Fibroblast of lung (primary cell): Measurements from ENCODE around the gene EDNRB. TPM values are rescaled to one million over a fixed set of nuclear protein-coding genes. Genes with fewer than 3 reads are reported as not detected.

Source experiments
- DNase-seq, 2 donors: peaks; one replicate each; pipeline versions ENCODE4 v3.0.0 to v3.0.0-alpha.2; 2010; ENCODE audit warnings: low read depth in 2 of 2
- H2AFZ ChIP-seq: 2 replicates; pipeline ENCODE4 v1.5.1; 2012; ENCODE audit warnings: low read length, control low read depth, inconsistent platforms
- H3K27ac ChIP-seq: 2 replicates; pipeline ENCODE4 v1.5.1; 2011; ENCODE audit warnings: low read length, control low read depth; ENCODE audit not compliant: insufficient read depth
- H3K27me3 ChIP-seq: 2 replicates; pipeline ENCODE4 v1.5.1; 2011; ENCODE audit warnings: mild to moderate bottlenecking, low read length; ENCODE audit not compliant: control insufficient read depth, insufficient read depth
- H3K36me3 ChIP-seq: 2 replicates; pipeline ENCODE4 v1.5.1; 2011; ENCODE audit warnings: low read length; ENCODE audit not compliant: control insufficient read depth, insufficient read depth
- H3K4me1 ChIP-seq: 2 replicates; pipeline ENCODE4 v1.5.1; 2011; ENCODE audit warnings: low read length; ENCODE audit not compliant: control insufficient read depth, insufficient read depth; ENCODE audit errors: extremely low read depth
- H3K4me2 ChIP-seq: 2 replicates; pipeline ENCODE4 v1.5.1; 2011; ENCODE audit warnings: low read length, control low read depth; ENCODE audit not compliant: insufficient read depth; ENCODE audit errors: extremely low read depth
- H3K4me3 ChIP-seq, 4 experiments: fragments of 200-600 bp in 1 of 4; sonication (generic) in 1 of 4; replicated peaks in 1 of 4; 2 replicates each; pipeline ENCODE4 v1.5.1; 2011 to 2016; ENCODE audit warnings: low read length in 4 of 4, low read depth in 3 of 4, mild to moderate bottlenecking in 3 of 4, control low read depth in 2 of 4, inconsistent platforms in 1 of 4, mixed read lengths in 1 of 4; ENCODE audit not compliant: insufficient read depth in 1 of 4; ENCODE audit errors: control extremely low read depth in 1 of 4
- H3K79me2 ChIP-seq: 2 replicates; pipeline ENCODE4 v1.5.1; 2012; ENCODE audit warnings: mild to moderate bottlenecking, low read length, inconsistent platforms; ENCODE audit not compliant: control insufficient read depth, insufficient read depth
- H3K9ac ChIP-seq: 2 replicates; pipeline ENCODE4 v1.5.1; 2011; ENCODE audit warnings: mild to moderate bottlenecking, low read length, control low read depth; ENCODE audit not compliant: insufficient read depth
- H3K9me3 ChIP-seq: 2 replicates; pipeline ENCODE4 v1.5.1; 2012; ENCODE audit warnings: low read depth, low read length; ENCODE audit not compliant: control insufficient read depth, insufficient read depth
- H4K20me1 ChIP-seq: 2 replicates; pipeline ENCODE4 v1.5.1; 2011; ENCODE audit warnings: low read length; ENCODE audit not compliant: control insufficient read depth, insufficient read depth; ENCODE audit errors: extremely low read depth
- CTCF ChIP-seq, 2 donors: IDR thresholded peaks in 1 of 2; conservative IDR thresholded peaks in 1 of 2; 1 replicate in 1 of 2; 2 replicates in 1 of 2; pipeline ENCODE4 v1.5.1; 2011 to 2012; ENCODE audit warnings: low read length in 2 of 2, control low read depth in 1 of 2, inconsistent platforms in 1 of 2, low read depth in 1 of 2, mild to moderate bottlenecking in 1 of 2
- EZH2 ChIP-seq: IDR thresholded peaks from 2 replicates; pipeline ENCODE4 v1.5.1; 2012; ENCODE audit warnings: low read length, control low read depth, mild to moderate bottlenecking; ENCODE audit errors: missing control alignments
- polyA plus RNA-seq, 2 donors: library from polyadenylated mRNA; depleted of rRNA in 1 of 2; stranded (reverse) in 1 of 2; unstranded in 1 of 2; fragments of >200 nt; gene quantifications; 2 replicates each; pipeline ENCODE4 v1.2.1, GENCODE V29; 2011 to 2012; ENCODE audit warnings: missing spikeins in 1 of 2
- total RNA-seq: library from RNA; depleted of rRNA; stranded (reverse); fragments of >200 nt; gene quantifications from 2 replicates; pipeline ENCODE4 v1.2.1, GENCODE V29; 2014

EDNRB gene
- total and polyA plus RNA-seq, 2 donors (not counting 1 experiment from before 2014, with no cell fraction given): 0.99 to 1.1 TPM

- Histone ChIP-seq H3K36me3 (no peaks in the 10 kb centered on the region), H3K9me3 (no peaks in the 10 kb centered on the region), H3K27me3 (no peaks in the 10 kb centered on the region), H2AFZ (no peak overlapping the region), H3K4me3 (no peak overlapping the region), H3K4me1 (peaks cover 7% of the 10 kb centered on the region), H3K79me2 (no peaks in the 10 kb centered on the region), H4K20me1 (no peaks in the 10 kb centered on the region), H3K9ac (no peak overlapping the region), H3K4me2 (no peak overlapping the region), H3K27ac (no peak overlapping the region)
- no peak for TF ChIP-seq CTCF (conservative IDR thresholded peaks at IDR 0.05 in 1 of 2, IDR thresholded peaks at IDR 0.05 in 1 of 2; ENCODE audit: low read depth in 1 of 2, low read length in 2 of 2)
- no peak for TF ChIP-seq EZH2
- DNase-seq: no peak
Observed at GRCh38 chr13:77915686-77916085, 2.9 kb downstream of the EDNRB start.

GRCh38 chr13:77913003-77913402, 5.6 kb downstream of the EDNRB start:
- no peaks in the 10 kb centered on the region for H3K9me3 ChIP-seq
- peaks cover under 1% of the 10 kb centered on the region for H3K4me1 ChIP-seq
- H3K27me3 ChIP-seq: no peaks in the 10 kb centered on the region
- no peak overlapping the region for H3K4me3 ChIP-seq
- H3K36me3 ChIP-seq: no peaks in the 10 kb centered on the region
- H3K9ac ChIP-seq: no peak overlapping the region
- TF ChIP-seq EZH2 (no peak), CTCF (conservative IDR thresholded peaks at IDR 0.05 in 1 of 2, IDR thresholded peaks at IDR 0.05 in 1 of 2; ENCODE audit: low read depth in 1 of 2, low read length in 2 of 2) (no peak)
- H4K20me1 ChIP-seq: no peaks in the 10 kb centered on the region
- no peaks in the 10 kb centered on the region for H3K79me2 ChIP-seq
- DNase-seq: no peak
- no peak overlapping the region for H2AFZ ChIP-seq
- H3K27ac ChIP-seq: no peak overlapping the region
- H3K4me2 ChIP-seq: no peak overlapping the region

- no peak overlapping the region for H2AFZ ChIP-seq
- TF ChIP-seq EZH2 (no peak), CTCF (conservative IDR thresholded peaks at IDR 0.05 in 1 of 2, IDR thresholded peaks at IDR 0.05 in 1 of 2; ENCODE audit: low read depth in 1 of 2, low read length in 2 of 2) (no peak)
Observed at GRCh38 chr13:77911751-77912150, 6.9 kb downstream of the EDNRB start.

More at GRCh38 chr13:77911751-77912150, 6.9 kb downstream of the EDNRB start:
- H3K4me1 ChIP-seq: no peaks in the 10 kb centered on the region
- H3K79me2 ChIP-seq: no peaks in the 10 kb centered on the region
- no peaks in the 10 kb centered on the region for H3K36me3 ChIP-seq
- H3K9me3 ChIP-seq: no peaks in the 10 kb centered on the region
- no peak for DNase-seq
- H3K4me2 ChIP-seq: no peak overlapping the region
- H3K9ac ChIP-seq: no peak overlapping the region
- no peaks in the 10 kb centered on the region for H3K27me3 ChIP-seq
- H3K27ac ChIP-seq: no peak overlapping the region
- no peaks in the 10 kb centered on the region for H4K20me1 ChIP-seq
- H3K4me3 ChIP-seq: no peak overlapping the region
